SH-SY5Y (cell line): ENCODE measurements around the gene KIF26B.

Experiments
- GATA2 ChIP-seq: IDR thresholded peaks from 2 replicates; pipeline ENCODE4 v1.6.1; 2011; ENCODE audit warnings: mild to moderate bottlenecking, low read depth, low read length
- GATA3 ChIP-seq: IDR thresholded peaks from 2 replicates; pipeline ENCODE4 v1.6.1; 2011; ENCODE audit warnings: low read depth, mild to moderate bottlenecking, low read length, moderate library complexity

The KIF26B gene

DNA sequence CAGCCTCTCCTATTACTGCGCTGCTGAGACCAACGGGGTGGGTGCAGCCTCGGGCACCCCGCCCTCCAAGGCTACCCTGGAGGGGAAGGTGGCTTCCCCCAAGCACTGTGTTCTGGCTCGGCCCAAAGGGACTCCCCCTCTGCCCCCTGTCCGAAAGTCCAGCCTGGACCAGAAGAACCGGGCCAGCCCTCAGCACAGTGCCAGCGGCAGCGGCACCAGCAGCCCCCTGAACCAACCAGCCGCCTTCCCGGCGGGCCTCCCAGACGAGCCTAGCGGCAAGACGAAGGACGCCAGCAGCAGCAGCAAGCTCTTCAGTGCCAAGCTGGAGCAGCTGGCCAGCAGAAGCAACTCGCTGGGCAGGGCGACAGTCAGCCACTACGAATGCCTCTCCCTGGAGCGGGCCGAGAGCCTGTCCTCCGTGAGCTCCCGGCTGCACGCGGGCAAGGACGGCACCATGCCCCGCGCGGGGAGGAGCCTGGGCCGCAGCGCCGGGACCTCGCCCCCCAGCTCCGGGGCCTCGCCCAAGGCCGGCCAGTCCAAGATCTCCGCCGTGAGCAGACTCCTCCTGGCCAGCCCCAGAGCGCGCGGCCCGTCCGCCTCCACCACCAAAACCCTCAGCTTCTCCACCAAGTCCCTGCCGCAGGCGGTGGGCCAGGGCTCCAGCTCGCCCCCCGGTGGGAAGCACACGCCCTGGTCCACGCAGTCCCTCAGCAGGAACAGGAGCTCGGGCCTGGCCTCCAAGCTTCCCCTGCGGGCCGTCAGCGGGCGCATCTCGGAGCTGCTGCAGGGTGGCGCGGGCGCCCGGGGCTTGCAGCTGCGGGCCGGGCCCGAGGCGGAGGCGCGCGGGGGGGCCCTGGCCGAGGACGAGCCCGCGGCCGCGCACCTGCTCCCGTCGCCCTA, 533.1 kb downstream of the KIF26B start:
- TF ChIP-seq GATA2 (no peak), GATA3 (no peak)

GRCh38 chr1:245688536-245689453, 534.0 kb downstream of the KIF26B start:
- no peak for TF ChIP-seq GATA3
- TF ChIP-seq GATA2, result no peak

GRCh38 chr1:245690156-245690690, 535.4 kb downstream of the KIF26B start:
- no peak for TF ChIP-seq GATA2

DNA sequence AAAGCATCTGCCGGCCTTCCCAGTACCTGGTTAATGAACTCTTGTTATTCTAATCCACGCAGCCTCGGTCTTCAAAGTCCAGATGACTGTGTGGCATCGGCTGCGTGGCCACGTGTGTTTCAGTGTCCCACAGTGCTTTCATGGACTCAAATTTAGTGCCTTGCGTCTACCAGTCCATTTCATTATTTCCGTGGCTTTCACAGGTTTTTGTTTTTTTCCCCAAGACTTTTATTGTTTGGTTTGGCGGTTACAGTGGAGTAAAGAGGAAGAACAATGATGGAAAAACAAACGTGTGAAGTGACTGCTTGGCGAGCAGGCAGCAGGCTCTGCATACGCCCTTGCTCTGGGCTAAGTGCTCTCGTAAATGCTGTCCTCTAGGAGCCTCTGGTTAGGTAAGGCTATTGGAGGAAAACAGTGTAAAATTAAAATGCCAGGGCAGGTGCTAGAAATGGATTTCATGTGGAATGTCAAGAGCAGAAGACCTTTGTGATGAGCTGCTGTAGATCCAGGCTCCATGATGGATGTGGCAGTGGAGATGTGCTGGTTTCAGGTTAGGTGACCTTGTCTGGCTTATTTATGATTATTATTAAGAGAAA, 536.3 kb downstream of the KIF26B start:
- TF ChIP-seq GATA3, result no peak
- no peak for TF ChIP-seq GATA2

DNA sequence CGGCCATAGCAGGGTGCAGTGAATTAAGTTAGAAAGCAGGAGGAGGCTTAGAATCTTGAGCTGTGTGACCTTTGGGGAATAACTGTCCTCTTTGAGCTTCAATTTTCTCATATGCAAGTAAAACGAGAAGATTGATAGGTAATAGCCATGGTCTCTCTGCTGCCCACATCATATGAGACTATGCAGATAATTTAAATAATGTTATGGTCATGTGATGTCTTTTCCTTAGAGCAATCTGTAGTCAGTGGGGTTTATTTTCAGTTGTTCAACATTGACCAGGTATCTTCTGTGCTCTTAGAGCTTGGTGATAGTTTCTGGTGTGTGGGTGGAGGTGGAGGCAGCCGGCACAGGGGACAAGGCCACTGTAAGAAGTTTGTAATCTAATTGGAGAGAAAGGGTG, 537.1 kb downstream of the KIF26B start:
- no peak for TF ChIP-seq GATA2
- no peak for TF ChIP-seq GATA3

DNA sequence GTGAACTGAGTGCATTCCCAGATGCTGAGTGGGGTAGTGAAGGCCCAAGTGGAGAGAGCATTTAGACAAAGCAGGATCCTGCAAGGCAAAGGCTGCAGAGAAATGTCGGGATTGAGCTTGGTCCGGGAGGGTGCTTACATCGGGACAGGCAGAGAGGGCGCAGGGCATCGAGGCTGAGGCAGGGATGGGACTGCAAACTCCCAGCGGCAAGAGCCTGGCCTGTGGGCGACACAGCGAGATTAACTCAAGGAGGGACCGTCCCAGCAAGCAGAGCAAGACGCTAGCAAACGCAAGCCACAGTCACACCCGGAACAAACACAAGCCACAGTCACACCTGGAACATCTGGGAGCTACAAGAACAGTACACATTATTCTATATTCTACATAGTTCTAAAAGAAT, 537.5 kb downstream of the KIF26B start:
- TF ChIP-seq GATA2, result no peak
- no peak for TF ChIP-seq GATA3

DNA sequence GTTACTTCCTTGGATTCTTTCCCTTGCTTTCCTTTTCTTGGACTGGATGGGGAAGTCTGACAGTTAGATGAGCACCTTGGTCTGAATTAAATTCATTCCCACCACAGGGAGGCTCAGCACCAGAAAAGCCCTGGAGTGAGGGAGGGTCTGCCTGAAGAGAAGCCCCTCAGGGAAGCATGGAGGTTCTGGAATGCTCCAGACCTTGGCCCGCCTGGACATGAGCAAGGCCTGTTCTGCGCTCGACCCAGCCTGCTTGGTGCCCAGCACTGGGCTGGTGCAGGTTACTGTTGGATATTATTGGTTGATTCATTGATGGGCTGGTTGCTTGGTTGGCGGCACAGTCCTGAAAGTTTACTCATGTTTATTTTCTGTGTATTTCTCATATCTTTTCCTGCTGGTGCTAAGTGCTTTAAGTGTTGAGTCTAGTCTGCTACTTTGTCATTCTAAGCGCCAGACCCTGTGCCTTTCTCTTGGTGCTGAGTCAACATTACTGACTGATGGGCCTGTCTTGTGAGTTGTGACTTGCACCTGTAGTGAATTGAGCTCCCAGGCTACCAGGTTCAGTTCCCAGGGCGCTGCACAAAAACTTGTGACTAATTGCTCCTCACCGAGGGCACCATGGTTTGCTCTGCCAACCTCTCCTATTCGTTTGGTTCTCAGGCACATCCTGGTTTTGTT, 538.5 kb downstream of the KIF26B start:
- no peak for TF ChIP-seq GATA2
- TF ChIP-seq GATA3, result no peak

GRCh38 chr1:245693941-245694752, 539.4 kb downstream of the KIF26B start:
- TF ChIP-seq GATA3, result no peak
- TF ChIP-seq GATA2, result no peak

DNA sequence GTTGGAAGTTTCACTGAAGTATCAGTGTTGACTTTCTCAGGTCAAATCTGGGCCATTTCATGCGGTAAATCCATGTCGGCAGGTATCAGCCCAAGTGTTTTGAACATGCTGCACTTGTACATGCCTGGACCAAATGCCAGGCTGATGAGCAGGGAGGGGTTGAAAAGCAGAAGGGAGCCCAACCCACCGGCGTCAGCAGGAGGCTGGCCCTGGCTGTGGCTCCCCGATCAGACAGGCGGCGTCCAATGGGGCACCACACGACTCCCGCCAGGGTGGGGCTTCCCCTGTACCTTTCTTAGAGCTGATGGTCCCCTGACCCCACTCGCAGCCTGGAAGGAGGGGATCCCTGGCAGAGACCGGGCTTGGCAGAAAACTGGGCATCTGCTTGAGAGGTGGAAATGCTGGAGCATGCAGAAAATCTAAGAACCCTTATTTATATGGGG, 540.0 kb downstream of the KIF26B start:
- TF ChIP-seq GATA2 (no peak), GATA3 (no peak)

DNA sequence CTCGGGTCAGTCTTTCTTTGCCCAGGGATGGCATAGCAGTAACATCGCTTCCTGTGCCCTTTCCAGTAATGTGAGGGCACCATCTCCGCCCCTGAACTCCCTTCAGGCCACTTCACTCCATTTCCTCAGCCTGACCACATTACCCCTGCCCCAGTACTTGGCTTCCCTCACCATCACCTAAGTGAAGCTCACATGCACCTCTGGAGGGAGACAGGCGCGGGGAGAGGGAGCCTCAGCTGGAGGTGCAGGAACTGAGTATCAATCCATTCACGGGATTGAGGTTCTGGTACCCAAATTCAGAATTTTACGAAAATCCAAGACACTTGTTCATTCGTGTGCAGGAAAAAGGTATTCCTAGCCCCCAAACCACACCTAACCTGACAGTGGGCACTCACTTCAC, 540.4 kb downstream of the KIF26B start:
- no peak for TF ChIP-seq GATA3

- no peak for TF ChIP-seq GATA2
- no peak for TF ChIP-seq GATA3
Observed at GRCh38 chr1:245698116-245698515, 543.3 kb downstream of the KIF26B start.

GRCh38 chr1:245698860-245699259, 544.1 kb downstream of the KIF26B start:
- TF ChIP-seq GATA2 (no peak), GATA3 (no peak)

DNA sequence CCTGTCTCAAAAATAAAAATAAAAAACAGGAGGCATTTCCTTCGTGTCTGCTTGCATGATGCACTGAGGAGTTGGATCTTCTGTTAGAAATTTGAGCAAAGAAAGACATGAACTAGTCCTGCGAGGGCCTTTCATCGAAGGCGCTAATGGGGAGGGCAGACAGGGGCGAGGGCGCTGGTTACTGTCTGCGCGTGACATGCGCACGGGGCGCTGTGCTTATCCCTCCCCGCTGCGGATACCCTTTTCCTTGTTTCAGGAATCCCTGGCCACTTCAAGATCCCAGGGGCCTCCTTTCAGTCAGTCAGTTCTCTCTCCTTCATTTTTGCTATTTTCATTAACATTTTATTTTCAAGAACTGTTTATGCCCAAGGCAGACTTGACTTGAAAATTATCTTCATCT, 545.8 kb downstream of the KIF26B start:
- TF ChIP-seq GATA2 (no peak), GATA3 (no peak)
